K562 (cell line): Measurements from ENCODE around the gene LPIN1. TPM values are rescaled to one million over a fixed set of nuclear protein-coding genes. Genes with fewer than 3 reads are reported as not detected.

Experiments used
- ATAC-seq: fragments of 200-7000 bp; cut with Tn5 transposase; 3 replicates; pipeline ENCODE4 v1.9.1; 2020; ENCODE audit warnings: moderate library complexity
- BruUV-seq: library from RNA; stranded (reverse); fragments of 400-500 nt; replicated peaks from 2 replicates; lab custom pipeline; 2021; lab: Mats Ljungman, UMichigan
- CTCF ChIA-PET: fragments of 300-600 bp; formaldehyde crosslinking; extraction: SDS; loops from one replicate; lab custom pipeline; 2021; ENCODE audit warnings: low intra/inter-chr PET ratio; lab: Yijun Ruan, JAX
- POLR2A ChIA-PET: fragments of 300-600, 350-650 bp; sonication (Branson Sonifier 250); formaldehyde crosslinking; extraction: SDS; loops from one replicate; lab custom pipeline; 2021; ENCODE audit warnings: antibody characterized with exemption, inconsistent platforms; lab: Yijun Ruan, JAX
- DNase-seq, 4 experiments: peaks; one replicate each; pipeline versions ENCODE4 v3.0.0 to v3.0.0-alpha.2; 2011 to 2018; ENCODE audit warnings: low spot score in 3 of 4, mixed read lengths in 3 of 4; ENCODE audit errors: extremely low read depth in 1 of 4
- FAIRE-seq: peaks from 2 replicates; lab custom pipeline; 2011; peaks lifted over from hg19 to GRCh38; lab: Jason Lieb, UNC
- H2AFZ ChIP-seq: 2 replicates; pipeline ENCODE4 v1.6.0; 2011; ENCODE audit warnings: low read depth, low read length, control low read depth, inconsistent platforms
- H3K27ac ChIP-seq: fragments of 200-600 bp; 3 replicates; pipeline ENCODE4 v1.8.0; 2011; ENCODE audit warnings: low read depth, mild to moderate bottlenecking, control low read depth, inconsistent platforms, low read length, moderate library complexity, mixed read lengths; ENCODE audit errors: extremely low read depth
- H3K27me3 ChIP-seq, 2 experiments: fragments of 300-600 bp in 1 of 2; 2 replicates in 1 of 2; 3 replicates in 1 of 2; pipeline versions ENCODE4 v1.6.0 to v1.8.0; 2011; ENCODE audit warnings: inconsistent platforms in 2 of 2, low read length in 2 of 2, mild to moderate bottlenecking in 1 of 2, mixed read lengths in 1 of 2, moderate library complexity in 1 of 2; ENCODE audit not compliant: control insufficient read depth in 2 of 2, insufficient read depth in 2 of 2
- H3K36me3 ChIP-seq: fragments of 300-600 bp; 3 replicates; pipeline ENCODE4 v1.8.0; 2011; ENCODE audit warnings: mild to moderate bottlenecking, low read length, inconsistent platforms; ENCODE audit not compliant: control insufficient read depth, insufficient read depth
- H3K4me1 ChIP-seq, 2 experiments: fragments of 200-600 bp in 1 of 2; replicated peaks in 1 of 2; 2 replicates in 1 of 2; 3 replicates in 1 of 2; pipeline versions ENCODE4 v1.5.1 to v1.8.0; 2011; ENCODE audit warnings: inconsistent platforms in 2 of 2, low read length in 2 of 2, mild to moderate bottlenecking in 1 of 2, mixed read lengths in 1 of 2, moderate library complexity in 1 of 2; ENCODE audit not compliant: control insufficient read depth in 2 of 2, insufficient read depth in 2 of 2
- H3K4me2 ChIP-seq: 2 replicates; pipeline ENCODE4 v1.6.1; 2011; ENCODE audit warnings: low read length, control low read depth, inconsistent platforms, mixed read lengths; ENCODE audit not compliant: insufficient read depth
- H3K4me3 ChIP-seq: fragments of 200-600 bp; sonication (generic), shearing (Covaris generic); 2 replicates; pipeline ENCODE4 v1.5.1; 2016; ENCODE audit warnings: control low read depth, inconsistent platforms
- H3K79me2 ChIP-seq: fragments of 200-600 bp; 3 replicates; pipeline ENCODE4 v1.8.0; 2011; ENCODE audit warnings: low read length, inconsistent platforms; ENCODE audit not compliant: control insufficient read depth, insufficient read depth
- H3K9ac ChIP-seq, 2 experiments: 2 replicates each; pipeline versions ENCODE4 v1.6.0 to v1.6.1; 2011; ENCODE audit warnings: low read depth in 2 of 2, low read length in 2 of 2, control low read depth in 1 of 2, inconsistent platforms in 1 of 2, mild to moderate bottlenecking in 1 of 2, mixed read lengths in 1 of 2; ENCODE audit not compliant: insufficient read depth in 1 of 2
- H3K9me1 ChIP-seq: one replicate; pipeline ENCODE4 v1.6.0; 2011; ENCODE audit warnings: inconsistent platforms, mild to moderate bottlenecking, low read length, moderate library complexity; ENCODE audit not compliant: control insufficient read depth, insufficient read depth
- H3K9me3 ChIP-seq: replicated peaks from 2 replicates; pipeline ENCODE4 v1.5.1; 2011; ENCODE audit warnings: low read depth, low read length, inconsistent platforms; ENCODE audit not compliant: control insufficient read depth, insufficient read depth
- H4K20me1 ChIP-seq: replicated peaks from 2 replicates; pipeline ENCODE4 v1.6.1; 2011; ENCODE audit warnings: low read length, inconsistent platforms, mixed read lengths; ENCODE audit not compliant: control insufficient read depth, insufficient read depth
- CHD1 ChIP-seq: fragments of 200-600 bp; sonication (generic); IDR thresholded peaks from one replicate; pipeline ENCODE4 v1.6.1; 2012; ENCODE audit warnings: mild to moderate bottlenecking, moderate library complexity, low read length, inconsistent platforms
- EP300 ChIP-seq: IDR thresholded peaks from 2 replicates; pipeline ENCODE4 v1.6.1; 2012; ENCODE audit warnings: low read length, improper control_type of control experiment
- ETV5 ChIP-seq: sonication (generic); formaldehyde crosslinking; IDR thresholded peaks from 2 replicates; pipeline ENCODE4 v1.4.0; 2020; ENCODE audit warnings: low read depth, mild to moderate bottlenecking, missing genetic modification reagents
- MAFF ChIP-seq: IDR thresholded peaks from 2 replicates; pipeline ENCODE4 v1.6.1; 2012; ENCODE audit warnings: low read length, improper control_type of control experiment
- MIER1 ChIP-seq: fragments of 450-650 bp; IDR thresholded peaks from 2 replicates; pipeline ENCODE4 v1.6.1; 2016; ENCODE audit warnings: antibody characterized with exemption, mild to moderate bottlenecking, low read depth
- SUPT5H ChIP-seq: fragments of 450-650 bp; IDR thresholded peaks from 2 replicates; pipeline ENCODE4 v1.6.1; 2016
- ZSCAN32 ChIP-seq: fragments of 450-650 bp; formaldehyde crosslinking; IDR thresholded peaks from 2 replicates; pipeline ENCODE4 v1.4.0; 2020; ENCODE audit warnings: mild to moderate bottlenecking, moderate library complexity
- WGBS: fragments of 100-300 bp; shearing (Covaris generic); methylation state at CpG from one replicate; pipeline ENCODE4 v1.1.6; 2016; ENCODE audit warnings: low coverage, mixed read lengths; ENCODE audit not compliant: insufficient coverage; ENCODE audit errors: missing lambda C conversion rate; 5-methylcytosine and 5-hydroxymethylcytosine counted together
- in situ Hi-C: fragments of 300-500 bp; cut with MboI; formaldehyde crosslinking; loops from 4 replicates; pipeline ENCODE4 v1.15.0; 2018; ENCODE audit warnings: inconsistent platforms, mixed read lengths
- intact Hi-C: fragments of 100-400 bp; cut with micrococcal nuclease; formaldehyde crosslinking; loops from 2 replicates; pipeline ENCODE4 v1.14.2; 2022
- polyA plus RNA-seq, 8 experiments: library from polyadenylated mRNA; depleted of rRNA in 4 of 8; stranded (reverse) in 5 of 8; unstranded in 3 of 8; fragments of >200 nt; fragmentation: Nextera tagmentation in 2 of 8; fragmentation: Illumina TruSeq in 1 of 8; extraction: Ambion mirVana in 2 of 8; extraction: Trizol in 1 of 8; gene quantifications; 2 replicates each; pipeline versions ENCODE4 v1.2.1 to v1.2.3, GENCODE V29; 2011 to 2014; ENCODE audit warnings: inconsistent platforms in 1 of 8, missing spikeins in 1 of 8
- total RNA-seq, 7 experiments: library from RNA; depleted of rRNA in 6 of 7; stranded (reverse); fragments of >200 nt in 6 of 7; fragmentation: Illumina TruSeq in 2 of 7; extraction: Trizol in 2 of 7; gene quantifications; 2 replicates each; pipeline versions ENCODE4 v1.2.1 to v1.2.3, GENCODE V29; 2011 to 2021; ENCODE audit warnings: low replicate concordance in 1 of 7
- TF ChIP-seq, protein P1 (sequence below): sonication (generic); formaldehyde crosslinking; IDR thresholded peaks from 2 replicates; pipeline ENCODE4 v1.9.0; 2022; ENCODE audit warnings: mild to moderate bottlenecking, missing genetic modification reagents
- TF ChIP-seq, protein P2 (sequence below): fragments of 200-800 bp; sonication (Bioruptor generic); IDR thresholded peaks from 2 replicates; pipeline ENCODE4 v1.6.1; 2017; ENCODE audit warnings: missing genetic modification characterization, missing compliant biosample characterization
- TF ChIP-seq, protein P3 (sequence below), 2 experiments: fragments of 250-450 bp in 1 of 2; fragments of 450-650 bp in 1 of 2; sonication (Bioruptor Pico) in 1 of 2; IDR thresholded peaks; 2 replicates each; pipeline versions ENCODE4 v1.6.1 to v1.8.0; 2016 to 2021; ENCODE audit warnings: mild to moderate bottlenecking in 2 of 2, moderate library complexity in 2 of 2, missing compliant biosample characterization in 1 of 2, missing genetic modification characterization in 1 of 2
- TF ChIP-seq, protein P4 (sequence below): fragments of 250-450 bp; sonication (Bioruptor Pico); IDR thresholded peaks from 2 replicates; pipeline ENCODE4 v1.5.0; 2021
- TF ChIP-seq, protein P5 (sequence below): sonication (generic); formaldehyde crosslinking; IDR thresholded peaks from 2 replicates; pipeline ENCODE4 v1.8.1; 2023; ENCODE audit warnings: mild to moderate bottlenecking, missing genetic modification reagents, moderate library complexity

LPIN1 gene
- total and polyA plus RNA-seq, 9 of the 15 experiments (the other 6 are each of a cell fraction or from before 2014, with no cell fraction given) = 9.2 to 84.0 (median 27.8) TPM

DNA sequence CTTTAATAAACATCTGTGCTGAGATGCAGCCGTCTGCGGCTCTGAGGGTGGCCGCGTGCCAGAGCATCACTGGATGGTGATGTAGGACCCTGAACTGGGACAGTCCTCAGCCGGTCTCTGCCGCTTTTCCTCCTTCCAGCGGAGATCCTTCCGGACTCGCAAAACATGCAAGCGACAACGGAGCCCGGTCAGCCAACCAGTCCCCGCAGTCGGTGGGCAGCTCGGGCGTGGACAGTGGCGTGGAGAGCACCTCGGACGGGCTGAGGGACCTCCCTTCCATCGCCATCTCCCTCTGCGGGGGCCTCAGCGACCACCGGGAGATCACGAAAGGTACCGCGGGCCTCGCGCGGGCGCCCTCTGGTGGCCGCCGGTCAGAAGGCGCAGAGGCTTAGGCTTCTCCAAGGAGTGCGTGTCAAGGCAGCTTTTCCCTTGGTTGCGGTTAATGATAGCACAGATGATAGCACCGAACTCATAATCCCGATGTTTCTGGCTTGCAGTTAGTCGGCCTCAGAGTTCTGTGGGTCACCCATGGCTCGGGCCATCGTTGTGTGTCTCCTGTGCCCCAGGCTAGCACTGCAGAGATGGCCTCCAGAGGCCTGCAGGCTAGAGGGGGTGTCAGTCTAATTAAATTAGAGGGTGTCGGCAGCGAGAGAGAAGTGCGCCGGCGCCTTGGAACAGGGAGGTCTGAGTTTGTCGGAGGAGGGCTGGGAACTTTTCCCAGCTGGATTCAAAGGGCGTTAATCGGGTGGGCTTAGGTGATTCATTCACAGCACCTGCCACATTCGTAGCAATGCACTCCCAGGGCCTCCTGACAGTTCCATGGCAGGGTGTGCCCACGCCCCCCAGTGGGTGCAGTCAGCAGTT, 38.5 kb downstream of the LPIN1 start (continued):
- TF ChIP-seq MIER1 (no peak), EP300 (no peak), ZSCAN32 (CRISPR knock-in tag) (no peak)
- TF ChIP-seq, protein P1, sequence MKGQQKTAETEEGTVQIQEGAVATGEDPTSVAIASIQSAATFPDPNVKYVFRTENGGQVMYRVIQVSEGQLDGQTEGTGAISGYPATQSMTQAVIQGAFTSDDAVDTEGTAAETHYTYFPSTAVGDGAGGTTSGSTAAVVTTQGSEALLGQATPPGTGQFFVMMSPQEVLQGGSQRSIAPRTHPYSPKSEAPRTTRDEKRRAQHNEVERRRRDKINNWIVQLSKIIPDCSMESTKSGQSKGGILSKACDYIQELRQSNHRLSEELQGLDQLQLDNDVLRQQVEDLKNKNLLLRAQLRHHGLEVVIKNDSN (CRISPR knock-in tag) = no peak

DNA sequence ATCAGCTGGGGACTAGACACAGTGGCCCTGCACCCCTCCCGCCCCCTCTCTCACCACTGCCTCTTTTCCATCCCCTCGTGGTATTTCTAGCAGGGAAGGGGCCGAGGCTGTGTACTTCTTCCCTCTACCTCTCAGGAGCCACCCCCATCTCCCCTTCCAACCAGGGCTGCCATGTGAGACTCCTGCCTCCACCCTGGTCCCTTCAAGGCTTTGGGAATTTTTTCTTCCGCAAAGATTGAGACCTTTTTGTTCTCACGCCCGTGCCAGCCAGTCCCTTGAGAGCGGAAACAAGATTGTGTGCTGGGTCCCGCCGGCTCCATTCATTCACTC, 39.1 kb downstream of the LPIN1 start:
- in situ Hi-C loops = loop anchor here (25.0 kb wide), 1 partner anchor 298 kb away; no protein-coding TSS in a partner anchor
- CTCF ChIA-PET = interaction anchor here (0.6 to 1.5 kb wide), 3 partner anchors 13 to 96 kb away, joined by 4 read pairs; no protein-coding TSS in a partner anchor
- ATAC-seq = no peak
- TF ChIP-seq CHD1 (no peak), MAFF (no peak), ETV5 (CRISPR knock-in tag) (no peak), SUPT5H (no peak)
- TF ChIP-seq, protein P2, sequence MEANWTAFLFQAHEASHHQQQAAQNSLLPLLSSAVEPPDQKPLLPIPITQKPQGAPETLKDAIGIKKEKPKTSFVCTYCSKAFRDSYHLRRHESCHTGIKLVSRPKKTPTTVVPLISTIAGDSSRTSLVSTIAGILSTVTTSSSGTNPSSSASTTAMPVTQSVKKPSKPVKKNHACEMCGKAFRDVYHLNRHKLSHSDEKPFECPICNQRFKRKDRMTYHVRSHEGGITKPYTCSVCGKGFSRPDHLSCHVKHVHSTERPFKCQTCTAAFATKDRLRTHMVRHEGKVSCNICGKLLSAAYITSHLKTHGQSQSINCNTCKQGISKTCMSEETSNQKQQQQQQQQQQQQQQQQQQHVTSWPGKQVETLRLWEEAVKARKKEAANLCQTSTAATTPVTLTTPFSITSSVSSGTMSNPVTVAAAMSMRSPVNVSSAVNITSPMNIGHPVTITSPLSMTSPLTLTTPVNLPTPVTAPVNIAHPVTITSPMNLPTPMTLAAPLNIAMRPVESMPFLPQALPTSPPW (CRISPR knock-in tag) = no peak
- TF ChIP-seq, protein P3, sequence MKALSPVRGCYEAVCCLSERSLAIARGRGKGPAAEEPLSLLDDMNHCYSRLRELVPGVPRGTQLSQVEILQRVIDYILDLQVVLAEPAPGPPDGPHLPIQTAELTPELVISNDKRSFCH (CRISPR knock-in tag; IDR thresholded peaks at IDR 0.05) = no peak
- TF ChIP-seq, protein P3 (tag; IDR thresholded peaks at IDR 0.05) = no peak
- TF ChIP-seq, protein P4, sequence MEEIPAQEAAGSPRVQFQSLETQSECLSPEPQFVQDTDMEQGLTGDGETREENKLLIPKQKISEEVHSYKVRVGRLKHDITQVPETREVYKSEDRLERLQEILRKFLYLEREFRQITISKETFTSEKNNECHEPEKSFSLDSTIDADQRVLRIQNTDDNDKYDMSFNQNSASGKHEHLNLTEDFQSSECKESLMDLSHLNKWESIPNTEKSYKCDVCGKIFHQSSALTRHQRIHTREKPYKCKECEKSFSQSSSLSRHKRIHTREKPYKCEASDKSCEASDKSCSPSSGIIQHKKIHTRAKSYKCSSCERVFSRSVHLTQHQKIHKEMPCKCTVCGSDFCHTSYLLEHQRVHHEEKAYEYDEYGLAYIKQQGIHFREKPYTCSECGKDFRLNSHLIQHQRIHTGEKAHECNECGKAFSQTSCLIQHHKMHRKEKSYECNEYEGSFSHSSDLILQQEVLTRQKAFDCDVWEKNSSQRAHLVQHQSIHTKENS (CRISPR knock-in tag) = no peak
- TF ChIP-seq, protein P5, sequence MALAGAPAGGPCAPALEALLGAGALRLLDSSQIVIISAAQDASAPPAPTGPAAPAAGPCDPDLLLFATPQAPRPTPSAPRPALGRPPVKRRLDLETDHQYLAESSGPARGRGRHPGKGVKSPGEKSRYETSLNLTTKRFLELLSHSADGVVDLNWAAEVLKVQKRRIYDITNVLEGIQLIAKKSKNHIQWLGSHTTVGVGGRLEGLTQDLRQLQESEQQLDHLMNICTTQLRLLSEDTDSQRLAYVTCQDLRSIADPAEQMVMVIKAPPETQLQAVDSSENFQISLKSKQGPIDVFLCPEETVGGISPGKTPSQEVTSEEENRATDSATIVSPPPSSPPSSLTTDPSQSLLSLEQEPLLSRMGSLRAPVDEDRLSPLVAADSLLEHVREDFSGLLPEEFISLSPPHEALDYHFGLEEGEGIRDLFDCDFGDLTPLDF (CRISPR knock-in tag) = no peak
- TF ChIP-seq, all 486 proteins: peak for 0
- FAIRE-seq = no peak
- Histone ChIP-seq H3K9me3 (no peaks in the 10 kb centered on the region), H3K79me2 (no peaks in the 10 kb centered on the region), H4K20me1 (no peaks in the 10 kb centered on the region; the same call in 1 of the 2 replicates), H3K4me2 (no peak overlapping the region), H3K27ac (no peak overlapping the region), H3K4me3 (no peak overlapping the region), H3K9ac (no peak overlapping the region), H3K4me1 (peaks cover 0 to 9% of the 10 kb centered on the region in 2 experiments; a peak in 2 of 5 replicates), H3K36me3 (peaks cover 96% of the 10 kb centered on the region), H3K27me3 (no peaks in the 10 kb centered on the region), H3K9me1 (no peaks in the 10 kb centered on the region), H2AFZ (no peak overlapping the region)
- no TSS peak for BruUV-seq
- WGBS = 94% methylated on average over 5 of the region's 9 CpGs
- DNase-seq = no peak
- intact Hi-C loops = no loop called here
- POLR2A ChIA-PET = no interaction called here
